ENCODE measurements around the gene GALNT14. TPM values are rescaled to one million over a fixed set of nuclear protein-coding genes. Genes with fewer than 3 reads are reported as not detected.

GALNT14 gene
- total RNA-seq, 1 experiment from 2014 or later, result 0.21 TPM

- 0 out of 2 replicates have a peak, but pooled peaks cover 3% of the 10 kb centered on the region for H3K27me3 ChIP-seq (replicated peaks)
- no peaks in the 10 kb centered on the region for H3K4me1 ChIP-seq (replicated peaks)
- DNase-seq (ENCODE audit: low read depth in 1 of 2, low spot score in 2 of 2), result no peak
- no peak overlapping the region for H3K27ac ChIP-seq
- no peaks in the 10 kb centered on the region for H3K9me3 ChIP-seq (replicated peaks)
- H3K36me3 ChIP-seq, result no peaks in the 10 kb centered on the region
- H3K4me3 ChIP-seq, result no peak overlapping the region
Observed at GRCh38 chr2:31053929-31054782, 84.1 kb downstream of the GALNT14 start.

- Histone ChIP-seq H3K4me1 (replicated peaks) (no peaks in the 10 kb centered on the region), H3K27ac (no peak overlapping the region), H3K36me3 (no peaks in the 10 kb centered on the region), H3K27me3 (replicated peaks) (0 out of 2 replicates have a peak, but pooled peaks cover 3% of the 10 kb centered on the region), H3K4me3 (no peak overlapping the region), H3K9me3 (replicated peaks) (no peaks in the 10 kb centered on the region)
- no peak for DNase-seq (ENCODE audit: low read depth in 1 of 2, low spot score in 2 of 2)
Observed at GRCh38 chr2:31052284-31052683, 86.0 kb downstream of the GALNT14 start.

- no peaks in the 10 kb centered on the region for H3K4me1 ChIP-seq (replicated peaks)
- no peak overlapping the region for H3K4me3 ChIP-seq
- DNase-seq (ENCODE audit: low read depth in 1 of 2, low spot score in 2 of 2), result no peak
- 0 out of 2 replicates have a peak, but pooled peaks cover 3% of the 10 kb centered on the region for H3K27me3 ChIP-seq (replicated peaks)
- no peaks in the 10 kb centered on the region for H3K9me3 ChIP-seq (replicated peaks)
- H3K27ac ChIP-seq, result no peak overlapping the region
- no peaks in the 10 kb centered on the region for H3K36me3 ChIP-seq
Observed at GRCh38 chr2:31051258-31052140, 86.7 kb downstream of the GALNT14 start.

GRCh38 chr2:31049916-31050588, 88.2 kb downstream of the GALNT14 start:
- Histone ChIP-seq H3K9me3 (replicated peaks) (no peaks in the 10 kb centered on the region), H3K36me3 (no peaks in the 10 kb centered on the region), H3K27me3 (replicated peaks) (0 out of 2 replicates have a peak, but pooled peaks cover 3% of the 10 kb centered on the region), H3K4me1 (replicated peaks) (no peaks in the 10 kb centered on the region), H3K27ac (no peak overlapping the region), H3K4me3 (no peak overlapping the region)
- DNase-seq (ENCODE audit: low read depth in 1 of 2, low spot score in 2 of 2), result no peak

- no peaks in the 10 kb centered on the region for H3K27me3 ChIP-seq (replicated peaks)
- H3K4me3 ChIP-seq, result no peak overlapping the region
- H3K4me1 ChIP-seq (replicated peaks), result no peaks in the 10 kb centered on the region
- no peaks in the 10 kb centered on the region for H3K9me3 ChIP-seq (replicated peaks)
- no peak for DNase-seq (ENCODE audit: low read depth in 1 of 2, low spot score in 2 of 2)
- no peak overlapping the region for H3K27ac ChIP-seq
- H3K36me3 ChIP-seq, result no peaks in the 10 kb centered on the region
Observed at GRCh38 chr2:31049264-31049663, 89.0 kb downstream of the GALNT14 start.

- Histone ChIP-seq H3K27me3 (replicated peaks) (no peaks in the 10 kb centered on the region), H3K36me3 (no peaks in the 10 kb centered on the region), H3K4me1 (replicated peaks) (no peaks in the 10 kb centered on the region), H3K4me3 (no peak overlapping the region), H3K9me3 (replicated peaks) (no peaks in the 10 kb centered on the region), H3K27ac (no peak overlapping the region)
- DNase-seq (ENCODE audit: low read depth in 1 of 2, low spot score in 2 of 2), result no peak
Observed at GRCh38 chr2:31047599-31047998, 90.6 kb downstream of the GALNT14 start.

- H3K36me3 ChIP-seq, result no peaks in the 10 kb centered on the region
- H3K27ac ChIP-seq, result no peak overlapping the region
- H3K27me3 ChIP-seq (replicated peaks), result no peaks in the 10 kb centered on the region
- 0 out of 2 replicates have a peak, but pooled peaks cover 4% of the 10 kb centered on the region for H3K9me3 ChIP-seq (replicated peaks)
- DNase-seq (ENCODE audit: low read depth in 1 of 2, low spot score in 2 of 2), result no peak
- no peaks in the 10 kb centered on the region for H3K4me1 ChIP-seq (replicated peaks)
- H3K4me3 ChIP-seq, result no peak overlapping the region
Observed at GRCh38 chr2:31038385-31038784, 99.9 kb downstream of the GALNT14 start.

- 0 out of 2 replicates have a peak, but pooled peaks cover 4% of the 10 kb centered on the region for H3K9me3 ChIP-seq (replicated peaks)
- H3K27ac ChIP-seq, result no peak overlapping the region
- H3K4me1 ChIP-seq (replicated peaks), result no peaks in the 10 kb centered on the region
- no peaks in the 10 kb centered on the region for H3K36me3 ChIP-seq
- DNase-seq (ENCODE audit: low read depth in 1 of 2, low spot score in 2 of 2), result no peak
- no peaks in the 10 kb centered on the region for H3K27me3 ChIP-seq (replicated peaks)
- H3K4me3 ChIP-seq, result no peak overlapping the region
Observed at GRCh38 chr2:31037058-31037457, 101.2 kb downstream of the GALNT14 start.

- H3K9me3 ChIP-seq (replicated peaks), result 0 out of 2 replicates have a peak, but pooled peaks cover 4% of the 10 kb centered on the region
- H3K4me1 ChIP-seq (replicated peaks), result no peaks in the 10 kb centered on the region
- no peak overlapping the region for H3K4me3 ChIP-seq
- no peak for DNase-seq (ENCODE audit: low read depth in 1 of 2, low spot score in 2 of 2)
- H3K36me3 ChIP-seq, result no peaks in the 10 kb centered on the region
- H3K27me3 ChIP-seq (replicated peaks), result no peaks in the 10 kb centered on the region
- no peak overlapping the region for H3K27ac ChIP-seq
Observed at GRCh38 chr2:31033032-31033431, 105.2 kb downstream of the GALNT14 start.

GRCh38 chr2:31032475-31032874, 105.8 kb downstream of the GALNT14 start:
- H3K4me3 ChIP-seq, result no peak overlapping the region
- H3K4me1 ChIP-seq (replicated peaks), result no peaks in the 10 kb centered on the region
- H3K9me3 ChIP-seq (replicated peaks), result 0 out of 2 replicates have a peak, but pooled peaks cover 2% of the 10 kb centered on the region
- H3K27ac ChIP-seq, result no peak overlapping the region
- H3K36me3 ChIP-seq, result no peaks in the 10 kb centered on the region
- no peaks in the 10 kb centered on the region for H3K27me3 ChIP-seq (replicated peaks)
- DNase-seq (ENCODE audit: low read depth in 1 of 2, low spot score in 2 of 2), result no peak

GRCh38 chr2:31031132-31031706, 107.0 kb downstream of the GALNT14 start:
- Histone ChIP-seq H3K27me3 (replicated peaks) (no peaks in the 10 kb centered on the region), H3K27ac (no peak overlapping the region), H3K9me3 (replicated peaks) (no peaks in the 10 kb centered on the region), H3K4me3 (no peak overlapping the region), H3K36me3 (no peaks in the 10 kb centered on the region), H3K4me1 (replicated peaks) (no peaks in the 10 kb centered on the region)
- no peak for DNase-seq (ENCODE audit: low read depth in 1 of 2, low spot score in 2 of 2)

- H3K4me3 ChIP-seq, result no peak overlapping the region
- H3K27me3 ChIP-seq (replicated peaks), result no peaks in the 10 kb centered on the region
- no peaks in the 10 kb centered on the region for H3K4me1 ChIP-seq (replicated peaks)
- H3K27ac ChIP-seq, result no peak overlapping the region
- DNase-seq (ENCODE audit: low read depth in 1 of 2, low spot score in 2 of 2), result no peak
- no peaks in the 10 kb centered on the region for H3K9me3 ChIP-seq (replicated peaks)
- no peaks in the 10 kb centered on the region for H3K36me3 ChIP-seq
Observed at GRCh38 chr2:31028417-31028816, 109.8 kb downstream of the GALNT14 start.

GRCh38 chr2:31027549-31027948, 110.7 kb downstream of the GALNT14 start:
- H3K36me3 ChIP-seq, result no peaks in the 10 kb centered on the region
- H3K9me3 ChIP-seq (replicated peaks), result no peaks in the 10 kb centered on the region
- no peak for DNase-seq (ENCODE audit: low read depth in 1 of 2, low spot score in 2 of 2)
- no peaks in the 10 kb centered on the region for H3K4me1 ChIP-seq (replicated peaks)
- no peak overlapping the region for H3K4me3 ChIP-seq
- no peaks in the 10 kb centered on the region for H3K27me3 ChIP-seq (replicated peaks)
- no peak overlapping the region for H3K27ac ChIP-seq

All from SJSA1 (cell line).